Measurements from ENCODE around the gene SCARF2.

Gene SCARF2

DNA sequence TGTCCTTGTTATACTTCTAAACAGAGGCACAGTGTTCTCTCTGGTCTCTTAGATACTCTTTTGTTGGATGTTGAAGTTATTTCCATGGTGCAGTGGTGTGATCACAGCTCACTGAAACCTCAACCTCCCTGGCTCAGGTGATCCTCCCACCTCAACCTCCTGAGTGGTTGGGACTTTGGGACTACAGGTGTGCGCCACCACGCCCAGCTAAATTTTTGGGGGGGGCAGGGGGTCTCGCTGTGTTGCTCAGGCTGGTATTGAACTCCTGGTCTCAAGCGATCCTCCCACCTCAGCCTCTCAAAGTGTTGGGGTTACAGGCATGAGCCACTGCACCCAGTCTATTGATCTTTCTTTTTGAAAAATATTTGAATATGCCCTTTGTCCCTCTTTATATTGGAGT, 28.7 kb downstream of the SCARF2 start:
- Histone ChIP-seq H3K4me1 (ENCODE audit: control insufficient read depth in 2 of 2, insufficient read depth in 2 of 2, low read length in 2 of 2) (no peaks in the 10 kb centered on the region), H3K9ac (ENCODE audit: low read depth in 1 of 2, low read length in 2 of 2) (no peak overlapping the region), H3K4me3 (ENCODE audit: low read length in 2 of 2) (no peak overlapping the region), H3K9me3 (ENCODE audit: control insufficient read depth in 2 of 2, low read length in 2 of 2) (no peaks in the 10 kb centered on the region), H3K36me3 (ENCODE audit: control insufficient read depth in 2 of 2, insufficient read depth in 2 of 2, low read length in 2 of 2) (peaks cover 11 to 17% of the 10 kb centered on the region in 2 donors), H3K27me3 (ENCODE audit: control insufficient read depth in 2 of 2, insufficient read depth in 2 of 2, low read length in 2 of 2) (no peaks in the 10 kb centered on the region), H3K27ac (ENCODE audit: low read depth in 2 of 2, low read length in 2 of 2) (no peak overlapping the region)

GRCh38 chr22:20407829-20408228, 29.8 kb downstream of the SCARF2 start:
- Histone ChIP-seq H3K9ac (ENCODE audit: low read depth in 1 of 2, low read length in 2 of 2) (no peak overlapping the region), H3K9me3 (ENCODE audit: control insufficient read depth in 2 of 2, low read length in 2 of 2) (no peaks in the 10 kb centered on the region), H3K4me3 (ENCODE audit: low read length in 2 of 2) (no peak overlapping the region), H3K27me3 (ENCODE audit: control insufficient read depth in 2 of 2, insufficient read depth in 2 of 2, low read length in 2 of 2) (no peaks in the 10 kb centered on the region), H3K27ac (ENCODE audit: low read depth in 2 of 2, low read length in 2 of 2) (no peak overlapping the region), H3K4me1 (ENCODE audit: control insufficient read depth in 2 of 2, insufficient read depth in 2 of 2, low read length in 2 of 2) (no peaks in the 10 kb centered on the region), H3K36me3 (ENCODE audit: control insufficient read depth in 2 of 2, insufficient read depth in 2 of 2, low read length in 2 of 2) (peaks cover 14 to 17% of the 10 kb centered on the region in 2 donors)

DNA sequence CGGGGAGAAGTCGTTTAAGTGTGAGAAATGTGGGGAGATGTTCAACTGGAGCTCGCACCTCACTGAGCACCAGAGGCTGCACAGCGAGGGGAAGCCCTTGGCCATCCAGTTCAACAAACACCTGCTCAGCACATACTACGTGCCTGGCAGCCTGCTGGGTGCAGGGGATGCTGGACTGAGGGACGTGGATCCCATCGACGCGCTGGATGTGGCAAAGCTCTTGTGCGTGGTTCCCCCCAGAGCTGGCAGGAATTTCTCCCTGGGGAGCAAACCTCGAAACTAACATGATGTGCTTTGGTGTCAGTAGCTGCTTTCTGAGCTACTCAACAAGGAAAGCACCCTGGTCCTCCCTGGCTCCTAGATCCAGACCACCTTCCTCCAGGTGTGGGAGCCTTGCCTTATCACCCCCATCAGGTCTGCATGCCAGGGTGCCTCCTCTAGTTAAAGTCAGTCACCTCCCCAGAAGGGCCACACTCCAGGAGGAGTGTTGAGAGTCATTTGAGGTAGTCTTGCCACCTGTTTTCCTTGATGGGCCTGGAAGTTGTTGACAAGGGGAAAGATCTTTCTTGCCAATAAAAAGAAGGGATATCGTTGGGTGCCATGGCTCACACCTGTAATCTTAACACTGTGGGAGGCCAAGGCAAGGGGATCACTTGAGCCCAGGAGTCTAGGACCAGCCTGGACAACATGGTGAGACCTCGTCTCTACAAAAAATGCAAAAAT, 30.8 kb downstream of the SCARF2 start:
- Histone ChIP-seq H3K27ac (ENCODE audit: low read depth in 2 of 2, low read length in 2 of 2) (no peak overlapping the region), H3K27me3 (ENCODE audit: control insufficient read depth in 2 of 2, insufficient read depth in 2 of 2, low read length in 2 of 2) (no peaks in the 10 kb centered on the region), H3K36me3 (ENCODE audit: control insufficient read depth in 2 of 2, insufficient read depth in 2 of 2, low read length in 2 of 2) (peaks cover 14 to 17% of the 10 kb centered on the region in 2 donors), H3K9me3 (ENCODE audit: control insufficient read depth in 2 of 2, low read length in 2 of 2) (no peaks in the 10 kb centered on the region), H3K9ac (ENCODE audit: low read depth in 1 of 2, low read length in 2 of 2) (no peak overlapping the region), H3K4me3 (ENCODE audit: low read length in 2 of 2) (no peak overlapping the region), H3K4me1 (ENCODE audit: control insufficient read depth in 2 of 2, insufficient read depth in 2 of 2, low read length in 2 of 2) (no peaks in the 10 kb centered on the region)

GRCh38 chr22:20405931-20406685, 31.5 kb downstream of the SCARF2 start:
- Histone ChIP-seq H3K36me3 (ENCODE audit: control insufficient read depth in 2 of 2, insufficient read depth in 2 of 2, low read length in 2 of 2) (peaks cover 14 to 17% of the 10 kb centered on the region in 2 donors), H3K27me3 (ENCODE audit: control insufficient read depth in 2 of 2, insufficient read depth in 2 of 2, low read length in 2 of 2) (no peaks in the 10 kb centered on the region), H3K27ac (ENCODE audit: low read depth in 2 of 2, low read length in 2 of 2) (no peak overlapping the region), H3K9ac (ENCODE audit: low read depth in 1 of 2, low read length in 2 of 2) (no peak overlapping the region), H3K9me3 (ENCODE audit: control insufficient read depth in 2 of 2, low read length in 2 of 2) (no peaks in the 10 kb centered on the region), H3K4me1 (ENCODE audit: control insufficient read depth in 2 of 2, insufficient read depth in 2 of 2, low read length in 2 of 2) (no peaks in the 10 kb centered on the region), H3K4me3 (ENCODE audit: low read length in 2 of 2) (no peak overlapping the region)

GRCh38 chr22:20405291-20405930, 32.2 kb downstream of the SCARF2 start:
- no peaks in the 10 kb centered on the region for H3K9me3 ChIP-seq (ENCODE audit: control insufficient read depth in 2 of 2, low read length in 2 of 2)
- H3K9ac ChIP-seq (ENCODE audit: low read depth in 1 of 2, low read length in 2 of 2), result no peak overlapping the region
- no peak overlapping the region for H3K4me3 ChIP-seq (ENCODE audit: low read length in 2 of 2)
- H3K36me3 ChIP-seq (ENCODE audit: control insufficient read depth in 2 of 2, insufficient read depth in 2 of 2, low read length in 2 of 2), result peaks cover 14 to 17% of the 10 kb centered on the region in 2 donors
- no peaks in the 10 kb centered on the region for H3K4me1 ChIP-seq (ENCODE audit: control insufficient read depth in 2 of 2, insufficient read depth in 2 of 2, low read length in 2 of 2)
- no peaks in the 10 kb centered on the region for H3K27me3 ChIP-seq (ENCODE audit: control insufficient read depth in 2 of 2, insufficient read depth in 2 of 2, low read length in 2 of 2)
- no peak overlapping the region for H3K27ac ChIP-seq (ENCODE audit: low read depth in 2 of 2, low read length in 2 of 2)

- no peak overlapping the region for H3K27ac ChIP-seq (ENCODE audit: low read depth in 2 of 2, low read length in 2 of 2)
- no peak overlapping the region for H3K4me3 ChIP-seq (ENCODE audit: low read length in 2 of 2)
- no peak overlapping the region for H3K9ac ChIP-seq (ENCODE audit: low read depth in 1 of 2, low read length in 2 of 2)
- H3K36me3 ChIP-seq (ENCODE audit: control insufficient read depth in 2 of 2, insufficient read depth in 2 of 2, low read length in 2 of 2), result peaks cover 14 to 17% of the 10 kb centered on the region in 2 donors
- H3K4me1 ChIP-seq (ENCODE audit: control insufficient read depth in 2 of 2, insufficient read depth in 2 of 2, low read length in 2 of 2), result no peaks in the 10 kb centered on the region
- no peaks in the 10 kb centered on the region for H3K9me3 ChIP-seq (ENCODE audit: control insufficient read depth in 2 of 2, low read length in 2 of 2)
- no peaks in the 10 kb centered on the region for H3K27me3 ChIP-seq (ENCODE audit: control insufficient read depth in 2 of 2, insufficient read depth in 2 of 2, low read length in 2 of 2)
These were observed 32.7 kb downstream of the SCARF2 start for GRCh38 chr22:20404881-20405280.

DNA sequence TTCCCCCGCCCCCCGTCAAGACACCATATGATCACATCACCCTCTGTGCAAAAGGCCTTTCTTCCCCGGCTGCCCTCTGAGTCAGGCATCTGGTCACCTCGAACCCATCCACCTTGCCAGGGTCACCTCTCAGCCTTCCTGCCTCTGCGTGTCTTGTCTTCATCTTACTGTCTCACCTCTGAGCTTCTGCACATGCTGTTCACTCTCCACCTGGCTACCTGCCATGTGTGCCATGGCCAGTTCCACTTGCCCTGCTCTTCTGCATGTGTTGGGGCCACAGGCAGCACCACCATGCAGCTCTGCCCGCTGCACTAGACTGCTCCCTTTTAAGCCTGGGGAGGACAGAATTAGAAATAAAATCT, 33.9 kb downstream of the SCARF2 start:
- H3K9ac ChIP-seq (ENCODE audit: low read depth in 1 of 2, low read length in 2 of 2), result no peak overlapping the region
- H3K4me1 ChIP-seq (ENCODE audit: control insufficient read depth in 2 of 2, insufficient read depth in 2 of 2, low read length in 2 of 2), result no peaks in the 10 kb centered on the region
- no peaks in the 10 kb centered on the region for H3K27me3 ChIP-seq (ENCODE audit: control insufficient read depth in 2 of 2, insufficient read depth in 2 of 2, low read length in 2 of 2)
- no peak overlapping the region for H3K4me3 ChIP-seq (ENCODE audit: low read length in 2 of 2)
- no peaks in the 10 kb centered on the region for H3K9me3 ChIP-seq (ENCODE audit: control insufficient read depth in 2 of 2, low read length in 2 of 2)
- H3K36me3 ChIP-seq (ENCODE audit: control insufficient read depth in 2 of 2, insufficient read depth in 2 of 2, low read length in 2 of 2), result peaks cover 14 to 17% of the 10 kb centered on the region in 2 donors
- no peak overlapping the region for H3K27ac ChIP-seq (ENCODE audit: low read depth in 2 of 2, low read length in 2 of 2)

DNA sequence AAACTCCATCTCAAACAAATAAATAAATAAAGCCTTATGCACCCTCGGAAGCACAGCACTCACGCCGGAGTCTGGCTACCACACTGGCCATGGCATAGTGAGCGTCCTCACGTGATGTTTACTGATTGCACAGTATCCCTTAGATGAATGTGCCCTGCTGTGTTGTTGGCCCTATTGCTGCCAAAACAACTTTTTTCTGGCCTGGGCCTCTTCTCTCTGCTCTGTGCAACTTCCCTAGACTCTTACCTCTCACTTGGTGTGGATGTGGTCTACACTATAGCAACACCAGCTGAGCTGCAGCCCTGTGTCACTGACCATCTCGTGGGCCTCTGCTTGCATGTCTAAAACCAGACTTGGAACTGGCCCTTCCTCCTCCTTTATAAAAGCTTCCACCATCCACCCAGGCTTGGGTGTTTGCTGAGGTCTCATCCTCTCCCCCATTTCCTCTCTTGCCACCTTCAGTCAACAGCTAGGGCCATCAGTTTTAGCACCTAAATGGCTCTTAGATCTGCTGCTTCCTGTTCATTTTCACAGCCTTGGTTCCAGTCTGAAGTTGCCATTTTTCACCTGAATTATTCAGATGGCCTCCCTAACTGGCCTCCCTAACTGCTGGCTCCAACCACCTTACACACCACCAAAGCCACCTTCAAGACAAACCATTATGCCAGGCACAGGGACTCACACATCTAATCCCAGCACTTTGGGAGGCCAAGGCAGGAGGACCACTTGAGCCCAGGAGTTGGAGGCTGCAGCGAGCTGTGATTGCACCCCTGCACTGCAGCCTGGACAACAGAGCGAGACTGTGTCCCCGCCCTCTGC, 34.5 kb downstream of the SCARF2 start:
- Histone ChIP-seq H3K9ac (ENCODE audit: low read depth in 1 of 2, low read length in 2 of 2) (no peak overlapping the region), H3K4me3 (ENCODE audit: low read length in 2 of 2) (no peak overlapping the region), H3K27me3 (ENCODE audit: control insufficient read depth in 2 of 2, insufficient read depth in 2 of 2, low read length in 2 of 2) (no peaks in the 10 kb centered on the region), H3K36me3 (ENCODE audit: control insufficient read depth in 2 of 2, insufficient read depth in 2 of 2, low read length in 2 of 2) (peaks cover 14 to 17% of the 10 kb centered on the region in 2 donors), H3K4me1 (ENCODE audit: control insufficient read depth in 2 of 2, insufficient read depth in 2 of 2, low read length in 2 of 2) (no peaks in the 10 kb centered on the region), H3K27ac (ENCODE audit: low read depth in 2 of 2, low read length in 2 of 2) (no peak overlapping the region), H3K9me3 (ENCODE audit: control insufficient read depth in 2 of 2, low read length in 2 of 2) (no peaks in the 10 kb centered on the region)

- Histone ChIP-seq H3K4me3 (ENCODE audit: low read length in 2 of 2) (no peak overlapping the region), H3K36me3 (ENCODE audit: control insufficient read depth in 2 of 2, insufficient read depth in 2 of 2, low read length in 2 of 2) (peaks cover 9 to 10% of the 10 kb centered on the region in 2 donors), H3K27ac (ENCODE audit: low read depth in 2 of 2, low read length in 2 of 2) (no peak overlapping the region), H3K9ac (ENCODE audit: low read depth in 1 of 2, low read length in 2 of 2) (no peak overlapping the region), H3K27me3 (ENCODE audit: control insufficient read depth in 2 of 2, insufficient read depth in 2 of 2, low read length in 2 of 2) (no peaks in the 10 kb centered on the region), H3K9me3 (ENCODE audit: control insufficient read depth in 2 of 2, low read length in 2 of 2) (no peaks in the 10 kb centered on the region), H3K4me1 (ENCODE audit: control insufficient read depth in 2 of 2, insufficient read depth in 2 of 2, low read length in 2 of 2) (no peaks in the 10 kb centered on the region)
These were observed 36.1 kb downstream of the SCARF2 start for GRCh38 chr22:20401376-20402014.

Measured in mucosa of rectum (tissue), 2 donors.